ENCODE results near the gene CDH22.

The CDH22 gene

GRCh38 chr20:46324960-46325703 is 16.8 kb upstream of the CDH22 start:
- H3K9me3 ChIP-seq (ENCODE audit: control insufficient read depth, low read length), result no peaks in the 10 kb centered on the region
- H3K79me2 ChIP-seq, result no peaks in the 10 kb centered on the region
- no peaks in the 10 kb centered on the region for H3K36me3 ChIP-seq (ENCODE audit: control insufficient read depth, insufficient read depth, low read length)
- no peak overlapping the region for H3K4me2 ChIP-seq (ENCODE audit: low read length)
- H3K27ac ChIP-seq, result no peak overlapping the region
- no peak overlapping the region for H3K4me3 ChIP-seq (ENCODE audit: low read depth, low read length)
- no peaks in the 10 kb centered on the region for H3K27me3 ChIP-seq (ENCODE audit: control insufficient read depth, insufficient read depth, low read length)
- no peaks in the 10 kb centered on the region for H3K4me1 ChIP-seq
- TF ChIP-seq CTCF (IDR thresholded peaks at IDR 0.05), result no peak
- H3K9ac ChIP-seq, result no peak overlapping the region
- H2AFZ ChIP-seq, result no peak overlapping the region

DNA sequence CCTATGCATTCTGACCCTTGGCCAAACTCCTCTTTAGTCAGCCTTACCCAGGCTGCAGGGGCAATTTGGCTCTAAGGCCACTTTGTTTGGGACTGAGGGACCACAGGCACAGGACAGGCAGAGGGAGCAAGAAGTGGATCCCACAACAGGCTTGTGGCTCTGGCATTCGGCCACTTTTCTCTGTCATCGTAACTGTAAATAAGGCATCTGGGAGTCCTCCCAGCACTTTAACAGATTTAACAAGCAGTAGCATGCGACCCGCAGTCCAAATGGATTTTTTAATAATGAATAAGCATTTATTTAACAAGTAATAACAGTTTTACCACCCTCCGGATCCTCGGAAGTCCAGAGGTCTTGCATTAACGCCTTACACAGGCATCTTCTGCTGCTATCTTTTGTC is 16.1 kb upstream of the CDH22 start:
- H3K4me3 ChIP-seq (ENCODE audit: low read depth, low read length), result no peak overlapping the region
- no peaks in the 10 kb centered on the region for H3K36me3 ChIP-seq (ENCODE audit: control insufficient read depth, insufficient read depth, low read length)
- H3K9me3 ChIP-seq (ENCODE audit: control insufficient read depth, low read length), result no peaks in the 10 kb centered on the region
- no peaks in the 10 kb centered on the region for H3K27me3 ChIP-seq (ENCODE audit: control insufficient read depth, insufficient read depth, low read length)
- H3K79me2 ChIP-seq, result no peaks in the 10 kb centered on the region
- no peak for TF ChIP-seq CTCF (IDR thresholded peaks at IDR 0.05)
- H3K9ac ChIP-seq, result no peak overlapping the region
- no peak overlapping the region for H3K27ac ChIP-seq
- no peaks in the 10 kb centered on the region for H3K4me1 ChIP-seq
- H2AFZ ChIP-seq, result no peak overlapping the region
- no peak overlapping the region for H3K4me2 ChIP-seq (ENCODE audit: low read length)

- no peaks in the 10 kb centered on the region for H3K9me3 ChIP-seq (ENCODE audit: control insufficient read depth, low read length)
- H3K27ac ChIP-seq, result no peak overlapping the region
- no peaks in the 10 kb centered on the region for H3K27me3 ChIP-seq (ENCODE audit: control insufficient read depth, insufficient read depth, low read length)
- H3K4me1 ChIP-seq, result no peaks in the 10 kb centered on the region
- H2AFZ ChIP-seq, result no peak overlapping the region
- no peak overlapping the region for H3K9ac ChIP-seq
- H3K79me2 ChIP-seq, result no peaks in the 10 kb centered on the region
- H3K4me2 ChIP-seq (ENCODE audit: low read length), result no peak overlapping the region
- H3K4me3 ChIP-seq (ENCODE audit: low read depth, low read length), result no peak overlapping the region
- TF ChIP-seq CTCF (IDR thresholded peaks at IDR 0.05), result no peak
- no peaks in the 10 kb centered on the region for H3K36me3 ChIP-seq (ENCODE audit: control insufficient read depth, insufficient read depth, low read length)
These were observed 15.3 kb upstream of the CDH22 start for GRCh38 chr20:46323557-46323956.

DNA sequence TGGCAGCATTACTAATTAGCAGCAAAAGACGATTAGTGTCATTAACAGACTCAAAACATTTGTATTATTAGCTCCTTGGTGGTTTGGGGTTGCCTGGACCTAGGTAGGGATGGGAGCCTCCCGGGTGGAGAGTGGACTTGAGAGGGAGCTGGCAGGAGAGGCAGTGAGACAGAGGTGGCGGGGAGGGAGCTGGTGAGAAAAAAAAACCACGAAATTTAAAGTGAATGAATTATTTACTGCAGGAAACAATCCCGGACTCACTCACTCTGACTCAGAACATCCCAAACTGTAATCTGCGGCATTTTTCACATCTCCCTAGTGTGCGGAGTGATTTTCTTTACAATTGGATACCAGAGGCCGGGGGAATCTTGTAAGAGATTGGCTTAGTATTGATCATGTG is 14.3 kb upstream of the CDH22 start:
- TF ChIP-seq CTCF (IDR thresholded peaks at IDR 0.05), result no peak
- H3K4me1 ChIP-seq, result no peaks in the 10 kb centered on the region
- H2AFZ ChIP-seq, result no peak overlapping the region
- H3K27me3 ChIP-seq (ENCODE audit: control insufficient read depth, insufficient read depth, low read length), result no peaks in the 10 kb centered on the region
- no peak overlapping the region for H3K27ac ChIP-seq
- H3K4me2 ChIP-seq (ENCODE audit: low read length), result no peak overlapping the region
- no peak overlapping the region for H3K4me3 ChIP-seq (ENCODE audit: low read depth, low read length)
- H3K9ac ChIP-seq, result no peak overlapping the region
- H3K79me2 ChIP-seq, result no peaks in the 10 kb centered on the region
- H3K9me3 ChIP-seq (ENCODE audit: control insufficient read depth, low read length), result no peaks in the 10 kb centered on the region
- no peaks in the 10 kb centered on the region for H3K36me3 ChIP-seq (ENCODE audit: control insufficient read depth, insufficient read depth, low read length)

- Histone ChIP-seq H3K9ac (no peak overlapping the region), H2AFZ (no peak overlapping the region), H3K79me2 (no peaks in the 10 kb centered on the region), H3K4me1 (no peaks in the 10 kb centered on the region), H3K9me3 (ENCODE audit: control insufficient read depth, low read length) (no peaks in the 10 kb centered on the region), H3K27ac (no peak overlapping the region), H3K36me3 (ENCODE audit: control insufficient read depth, insufficient read depth, low read length) (no peaks in the 10 kb centered on the region), H3K4me2 (ENCODE audit: low read length) (no peak overlapping the region), H3K4me3 (ENCODE audit: low read depth, low read length) (no peak overlapping the region), H3K27me3 (ENCODE audit: control insufficient read depth, insufficient read depth, low read length) (peaks cover 4% of the 10 kb centered on the region)
- no peak for TF ChIP-seq CTCF (IDR thresholded peaks at IDR 0.05)
These were observed 9.4 kb upstream of the CDH22 start for GRCh38 chr20:46317685-46318177.

Data from parathyroid adenoma (tissue), 2 donors.